Muscle of arm (tissue), 12 donors: ENCODE measurements around the gene DVL2. TPM values are rescaled to one million over a fixed set of nuclear protein-coding genes. Genes with fewer than 3 reads are reported as not detected.

Source experiments
- DNase-seq: peaks from one replicate; pipeline ENCODE4 v3.0.0-alpha.2; 2013
- polyA plus RNA-seq, 12 donors: library from polyadenylated mRNA; unstranded; fragments of 120-200 nt; gene quantifications; one replicate each; pipeline ENCODE4 v1.2.1, GENCODE V29; 2013; ENCODE audit not compliant: insufficient read length in 12 of 12

DVL2 gene
- polyA plus RNA-seq, 12 donors, result 26.7 to 49.0 (median 33.7) TPM; not detected in 1

GRCh38 chr17:7177191-7177953, 56.9 kb downstream of the DVL2 start:
- peak; percentile 77 for DNase-seq

DNA sequence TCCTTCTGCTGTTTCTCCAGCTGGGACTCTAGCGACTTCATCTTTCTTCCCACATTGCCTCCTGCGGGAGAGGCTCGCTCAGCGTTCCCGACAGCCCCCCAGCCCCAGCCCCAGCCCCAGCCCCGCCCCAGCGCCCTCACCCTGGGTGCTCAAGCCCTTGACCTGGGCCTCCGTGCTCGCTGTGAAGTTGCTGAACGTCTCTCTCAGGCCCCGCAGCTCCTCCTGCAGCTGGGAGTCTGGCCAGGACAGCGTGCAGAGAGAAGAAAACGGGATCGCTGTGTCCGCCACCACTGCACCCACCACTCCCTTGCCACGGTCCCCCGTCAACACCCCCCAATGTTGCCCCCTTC, 57.5 kb downstream of the DVL2 start:
- DNase-seq, result no peak

DNA sequence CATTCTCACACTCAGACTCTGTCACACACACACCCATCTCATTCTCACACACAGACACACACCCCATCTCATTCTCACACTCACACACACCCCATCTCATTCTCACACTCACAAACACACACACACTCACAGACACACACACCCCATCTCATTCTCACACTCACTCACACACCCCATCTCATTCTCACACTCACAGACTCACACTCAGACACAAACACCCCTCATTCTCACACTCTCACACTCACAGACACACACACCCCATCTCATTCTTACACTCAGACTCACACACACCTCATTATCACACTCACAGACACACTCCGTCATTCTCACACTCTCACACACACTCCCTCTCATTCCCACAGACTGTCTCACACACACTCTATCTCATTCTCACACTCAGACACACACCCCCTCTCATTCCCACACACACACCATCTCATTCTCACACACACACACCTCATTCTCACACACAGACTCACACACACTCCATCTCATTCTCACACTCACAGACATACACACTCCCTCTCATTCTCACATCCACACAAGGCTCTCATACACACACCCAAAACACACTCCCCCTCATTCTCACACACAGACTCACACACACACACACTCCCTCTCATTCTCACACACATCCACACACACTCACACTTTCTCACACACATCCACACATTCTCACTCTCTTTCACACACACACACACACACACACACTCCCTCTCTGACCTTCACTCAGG, 58.0 kb downstream of the DVL2 start:
- DNase-seq, result no peak

Other genes starting within 250 kb of the DVL2 start
- gene ALOX12, start 238.5 kb downstream of the DVL2 start, polyA plus RNA-seq, result 1 to 10 TPM in 6 of 12 donors, under 1 TPM in 4, not detected in 2; 0.62 to 4.0 (median 1.3) TPM
- 100 to 1,000 TPM in 10 of 12 donors, 10 to 100 TPM in 1, not detected in 1; 89.8 to 231 (median 118) TPM for gene RNASEK, start 221.9 kb downstream of the DVL2 start, polyA plus RNA-seq
- gene BCL6B, start 211.5 kb downstream of the DVL2 start, polyA plus RNA-seq, result 10 to 100 TPM in 11 of 12 donors, not detected in 1; 16.2 to 24.7 (median 18.8) TPM
- gene SLC16A13, start 198.5 kb downstream of the DVL2 start, polyA plus RNA-seq, result 1 to 10 TPM in 9 of 12 donors, under 1 TPM in 1, not detected in 2; 0.86 to 2.9 (median 1.2) TPM
- gene SLC16A11, start 190.4 kb downstream of the DVL2 start, polyA plus RNA-seq, result 1 to 10 TPM in 1 of 12 donors, under 1 TPM in 6, not detected in 5; 0.09 to 1.6 (median 0.16) TPM
- gene CLEC10A, start 154.3 kb downstream of the DVL2 start, polyA plus RNA-seq, result 1 to 10 TPM in 10 of 12 donors, not detected in 2; 1.1 to 4.4 (median 1.5) TPM
- gene ASGR2, start 119.7 kb downstream of the DVL2 start, polyA plus RNA-seq, result 1 to 10 TPM in 2 of 12 donors, under 1 TPM in 8, not detected in 2; 0.12 to 1.9 (median 0.33) TPM
- gene ASGR1, start 55.1 kb downstream of the DVL2 start, polyA plus RNA-seq, result 1 to 10 TPM in 10 of 12 donors, not detected in 2; 1.4 to 10.0 (median 2.2) TPM
- gene DLG4, start 14.7 kb downstream of the DVL2 start, polyA plus RNA-seq, result 10 to 100 TPM in 11 of 12 donors, not detected in 1; 14.8 to 47.6 (median 19.5) TPM
- 100 to 1,000 TPM in 11 of 12 donors, not detected in 1; 217 to 359 (median 236) TPM for gene ACADVL, start 14.6 kb downstream of the DVL2 start, polyA plus RNA-seq
- 10 to 100 TPM in 11 of 12 donors, not detected in 1; 22.6 to 56.9 (median 33.3) TPM for gene PHF23, start 4.9 kb upstream of the DVL2 start, polyA plus RNA-seq
- gene GABARAP, start 7.9 kb upstream of the DVL2 start, polyA plus RNA-seq, result 100 to 1,000 TPM in 11 of 12 donors, not detected in 1; 201 to 913 (median 299) TPM
- gene CTDNEP1, start 17.2 kb upstream of the DVL2 start, polyA plus RNA-seq, result 100 to 1,000 TPM in 11 of 12 donors, not detected in 1; 152 to 205 (median 181) TPM
- 10 to 100 TPM in 11 of 12 donors, not detected in 1; 32.1 to 70.1 (median 38.0) TPM for gene ELP5, start 17.7 kb upstream of the DVL2 start, polyA plus RNA-seq
- 10 to 100 TPM in 1 of 12 donors, 1 to 10 TPM in 7, under 1 TPM in 3, not detected in 1; 0.32 to 39.4 (median 1.1) TPM for gene CLDN7, start 28.0 kb upstream of the DVL2 start, polyA plus RNA-seq
- 10 to 100 TPM in 10 of 12 donors, 1 to 10 TPM in 1, not detected in 1; 6.9 to 49.0 (median 19.5) TPM for gene SLC2A4, start 47.2 kb upstream of the DVL2 start, polyA plus RNA-seq
- 1 to 10 TPM in 9 of 12 donors, under 1 TPM in 2, not detected in 1; 0.41 to 6.7 (median 2.3) TPM for gene YBX2, start 60.1 kb upstream of the DVL2 start, polyA plus RNA-seq
- 100 to 1,000 TPM; 199 to 437 (median 272) TPM for gene EIF5A, start 73.1 kb upstream of the DVL2 start, polyA plus RNA-seq
- 100 to 1,000 TPM in 1 of 12 donors, 10 to 100 TPM in 10, not detected in 1; 56.0 to 125 (median 60.5) TPM for gene GPS2, start 80.8 kb upstream of the DVL2 start, polyA plus RNA-seq
- gene NEURL4, start 94.8 kb upstream of the DVL2 start, polyA plus RNA-seq, result 10 to 100 TPM in 11 of 12 donors, not detected in 1; 12.7 to 24.9 (median 17.4) TPM
- 10 to 100 TPM in 3 of 12 donors, 1 to 10 TPM in 8, not detected in 1; 2.8 to 17.4 (median 8.1) TPM for gene ACAP1, start 102.0 kb upstream of the DVL2 start, polyA plus RNA-seq
- 1 to 10 TPM in 11 of 12 donors, not detected in 1; 5.0 to 9.0 (median 6.6) TPM for gene KCTD11, start 117.6 kb upstream of the DVL2 start, polyA plus RNA-seq
- gene TMEM95, start 120.6 kb upstream of the DVL2 start, polyA plus RNA-seq, result not detected
- 1 to 10 TPM in 2 of 12 donors, under 1 TPM in 8, not detected in 2; 0.15 to 3.8 (median 0.47) TPM for gene TNK1, start 146.6 kb upstream of the DVL2 start, polyA plus RNA-seq
- 10 to 100 TPM in 11 of 12 donors, not detected in 1; 19.8 to 52.1 (median 23.2) TPM for gene PLSCR3, start 160.0 kb upstream of the DVL2 start, polyA plus RNA-seq
- gene TMEM256, start 169.6 kb upstream of the DVL2 start, polyA plus RNA-seq, result 10 to 100 TPM in 11 of 12 donors, not detected in 1; 45.1 to 67.7 (median 49.8) TPM
- gene NLGN2, start 173.3 kb upstream of the DVL2 start, polyA plus RNA-seq, result 10 to 100 TPM in 11 of 12 donors, not detected in 1; 17.0 to 37.6 (median 24.5) TPM
- not detected for gene SPEM1, start 185.8 kb upstream of the DVL2 start, polyA plus RNA-seq
- gene SPEM2, start 191.1 kb upstream of the DVL2 start, polyA plus RNA-seq, result not detected
- not detected for gene SPEM3, start 194.3 kb upstream of the DVL2 start, polyA plus RNA-seq
- gene TMEM102, start 200.9 kb upstream of the DVL2 start, polyA plus RNA-seq, result 1 to 10 TPM in 3 of 12 donors, under 1 TPM in 7, not detected in 2; 0.62 to 2.2 (median 0.86) TPM
- gene FGF11, start 205.0 kb upstream of the DVL2 start, polyA plus RNA-seq, result 10 to 100 TPM in 1 of 12 donors, 1 to 10 TPM in 9, under 1 TPM in 1, not detected in 1; 0.97 to 15.9 (median 2.4) TPM
- gene CHRNB1, start 210.5 kb upstream of the DVL2 start, polyA plus RNA-seq, result 10 to 100 TPM in 11 of 12 donors, not detected in 1; 35.1 to 91.7 (median 79.7) TPM
- 10 to 100 TPM in 11 of 12 donors, not detected in 1; 20.6 to 54.7 (median 24.4) TPM for gene ZBTB4, start 245.1 kb upstream of the DVL2 start, polyA plus RNA-seq
- gene SLC35G6, start 246.9 kb upstream of the DVL2 start, polyA plus RNA-seq, result under 1 TPM in 9 of 12 donors, not detected in 3; 0.08 to 0.65 (median 0.29) TPM
- gene POLR2A, start 249.8 kb upstream of the DVL2 start, polyA plus RNA-seq, result 100 to 1,000 TPM in 2 of 12 donors, 10 to 100 TPM in 10; 42.7 to 443 (median 60.3) TPM